IgD-negative memory B cell (primary cell): Measurements from ENCODE around the gene PKHD1. TPM values are rescaled to one million over a fixed set of nuclear protein-coding genes. Genes with fewer than 3 reads are reported as not detected.
"Not testable (repeated sequence)": the region's sequence is repeated elsewhere in the genome, so short reads cannot be mapped to it uniquely, and the experiment has no call there.

ENCODE experiments used
- H3K27ac Mint-ChIP-seq, 3 donors: one replicate each; pipeline ENCODE4 v1.8.0; 2020 to 2022; ENCODE audit warnings: mild to moderate bottlenecking in 3 of 3, mixed read lengths in 3 of 3, moderate library complexity in 1 of 3
- H3K27me3 Mint-ChIP-seq: one replicate; pipeline ENCODE4 v1.8.0; 2021; ENCODE audit warnings: mixed read lengths
- H3K36me3 Mint-ChIP-seq: one replicate; pipeline ENCODE4 v1.8.0; 2020; ENCODE audit warnings: mild to moderate bottlenecking, mixed read lengths
- H3K4me1 Mint-ChIP-seq, 3 donors: one replicate each; pipeline ENCODE4 v1.8.0; 2020 to 2022; ENCODE audit warnings: mixed read lengths in 3 of 3, mild to moderate bottlenecking in 1 of 3
- H3K4me3 Mint-ChIP-seq, 4 donors: one replicate each; pipeline ENCODE4 v1.8.0; 2020 to 2022; ENCODE audit warnings: mild to moderate bottlenecking in 4 of 4, mixed read lengths in 4 of 4, moderate library complexity in 3 of 4
- H3K9me3 Mint-ChIP-seq, 3 donors: one replicate each; pipeline ENCODE4 v1.8.0; 2020 to 2021; ENCODE audit warnings: mixed read lengths in 3 of 3, mild to moderate bottlenecking in 1 of 3
- polyA plus RNA-seq: library from polyadenylated mRNA; unstranded; fragments of 300-500 nt; fragmentation: Illumina TruSeq; gene quantifications from one replicate; pipeline ENCODE4 v1.2.3, GENCODE V29; 2021

PKHD1 gene
- polyA plus RNA-seq, 1 donor from 2014 or later, result not detected

DNA sequence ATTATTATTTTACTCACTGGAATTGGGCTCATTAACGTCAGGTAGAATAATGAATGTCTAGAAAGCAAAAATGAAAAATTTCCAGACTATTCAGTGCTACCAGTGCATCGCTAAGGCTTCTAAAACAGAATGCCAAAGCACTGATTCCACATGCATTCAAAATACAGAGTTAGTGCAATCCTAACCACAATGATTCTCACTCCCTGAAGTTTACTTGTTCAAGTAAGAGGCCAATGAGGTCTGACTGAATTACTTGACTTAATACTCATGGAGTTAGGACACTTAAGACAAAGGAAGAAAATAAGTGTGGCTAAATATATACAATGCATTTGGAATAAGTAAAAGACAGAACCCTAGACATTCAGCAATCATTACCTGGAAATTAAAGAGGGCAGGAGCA, 220.5 kb downstream of the PKHD1 start:
- H3K36me3 Mint-ChIP-seq, result no peaks in the 10 kb centered on the region
- H3K4me3 Mint-ChIP-seq, result no peak overlapping the region
- no peak overlapping the region for H3K27ac Mint-ChIP-seq
- H3K9me3 Mint-ChIP-seq, result no peaks in the 10 kb centered on the region
- no peaks in the 10 kb centered on the region for H3K4me1 Mint-ChIP-seq
- H3K27me3 Mint-ChIP-seq, result peaks cover 10% of the 10 kb centered on the region

DNA sequence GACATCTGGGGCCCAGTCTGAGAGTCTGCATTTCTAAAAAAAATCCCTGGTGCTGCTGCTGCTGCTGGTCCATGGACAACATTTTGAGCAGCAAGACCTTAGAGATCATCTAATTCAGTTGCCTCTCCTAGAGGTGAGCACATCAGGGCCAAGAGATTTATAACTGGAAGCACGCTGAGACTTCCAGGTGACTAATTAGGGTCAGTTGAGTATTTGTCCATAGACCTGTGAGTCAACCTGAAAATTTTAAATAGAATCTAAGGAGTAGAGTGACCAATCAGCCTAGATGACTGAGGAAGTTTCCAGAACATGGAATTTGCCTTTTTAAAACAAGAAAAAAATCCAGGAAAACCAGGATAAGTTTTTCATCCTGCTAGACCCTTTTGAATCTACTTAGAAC, 221.4 kb downstream of the PKHD1 start:
- Mint-ChIP-seq H3K4me1 (no peaks in the 10 kb centered on the region), H3K36me3 (no peaks in the 10 kb centered on the region), H3K27me3 (peaks cover 10% of the 10 kb centered on the region), H3K27ac (no peak overlapping the region), H3K4me3 (no peak overlapping the region), H3K9me3 (no peaks in the 10 kb centered on the region)

DNA sequence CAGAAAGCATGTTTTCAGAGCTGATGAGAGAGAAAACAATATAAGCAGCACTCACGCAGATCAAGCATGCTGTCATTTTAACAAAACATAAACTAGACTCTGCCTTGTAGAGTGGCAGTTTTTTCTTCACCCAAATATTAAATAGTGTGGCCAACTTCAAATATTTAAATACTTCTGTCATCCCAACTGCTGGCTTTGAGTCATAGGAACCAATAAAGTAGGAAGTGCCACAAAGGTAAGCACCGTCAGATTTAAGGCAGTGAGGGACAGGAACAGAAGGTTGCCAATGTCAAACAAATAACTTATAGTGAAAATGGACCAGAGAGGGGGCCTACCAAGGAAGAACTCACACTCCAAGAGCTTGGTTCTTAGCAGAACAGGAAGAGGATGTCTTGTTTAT, 222.2 kb downstream of the PKHD1 start:
- H3K4me1 Mint-ChIP-seq, result no peaks in the 10 kb centered on the region
- H3K9me3 Mint-ChIP-seq, result no peaks in the 10 kb centered on the region
- H3K27me3 Mint-ChIP-seq, result peaks cover 10% of the 10 kb centered on the region
- H3K4me3 Mint-ChIP-seq, result no peak overlapping the region
- H3K36me3 Mint-ChIP-seq, result no peaks in the 10 kb centered on the region
- H3K27ac Mint-ChIP-seq, result no peak overlapping the region

DNA sequence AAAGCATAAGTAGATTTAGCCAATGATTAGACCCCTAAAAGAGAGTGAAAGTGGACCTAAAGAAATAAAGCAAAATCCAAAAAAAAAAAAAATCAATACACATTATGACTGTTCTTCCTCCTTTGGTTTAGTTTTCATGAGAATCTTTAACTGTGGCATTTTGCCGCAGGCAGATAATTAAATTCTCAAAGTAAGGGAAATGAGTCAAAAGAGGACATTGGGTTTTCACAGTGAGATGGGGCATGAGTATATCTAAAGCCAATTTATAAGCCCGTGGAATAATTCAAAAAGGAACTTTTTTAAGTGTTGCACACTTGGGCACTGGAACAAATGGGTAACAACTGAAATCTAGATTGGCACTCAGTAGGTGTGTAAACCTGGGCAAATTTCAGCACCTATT, 230.3 kb downstream of the PKHD1 start:
- Mint-ChIP-seq H3K4me1 (peaks cover 0 to 3% (median 2%) of the 10 kb centered on the region in 3 donors), H3K27me3 (peaks cover 13% of the 10 kb centered on the region), H3K9me3 (no peaks in the 10 kb centered on the region), H3K27ac (no peak overlapping the region), H3K4me3 (no peak overlapping the region), H3K36me3 (no peaks in the 10 kb centered on the region)

DNA sequence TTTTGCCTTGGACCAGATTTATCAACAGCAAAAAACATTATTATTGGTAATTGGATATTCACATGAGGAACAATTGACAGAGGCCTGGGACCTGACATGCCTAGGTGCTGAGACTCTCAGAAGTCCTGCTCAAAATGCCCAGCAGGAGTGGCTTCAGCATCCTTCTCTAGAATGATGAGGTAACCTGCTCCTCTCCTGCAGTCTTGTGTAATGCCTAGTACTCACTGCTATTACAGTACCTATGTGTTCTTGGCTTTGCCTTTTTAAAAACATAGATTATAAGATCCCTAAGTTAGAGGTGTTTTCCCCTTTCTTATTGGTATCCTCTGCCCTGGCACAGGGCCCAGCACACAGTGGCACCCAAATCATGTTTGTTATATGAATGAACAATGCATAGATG, 230.9 kb downstream of the PKHD1 start:
- Mint-ChIP-seq H3K4me3 (no peak overlapping the region), H3K9me3 (no peaks in the 10 kb centered on the region), H3K27ac (no peak overlapping the region), H3K27me3 (peaks cover 13% of the 10 kb centered on the region), H3K36me3 (no peaks in the 10 kb centered on the region), H3K4me1 (peaks cover 0 to 3% (median 2%) of the 10 kb centered on the region in 3 donors)

- H3K36me3 Mint-ChIP-seq, result no peaks in the 10 kb centered on the region
- no peak overlapping the region for H3K4me3 Mint-ChIP-seq
- H3K27ac Mint-ChIP-seq, result no peak overlapping the region
- peaks cover 13% of the 10 kb centered on the region for H3K27me3 Mint-ChIP-seq
- peaks cover 0 to 3% (median 2%) of the 10 kb centered on the region in 3 donors for H3K4me1 Mint-ChIP-seq
- H3K9me3 Mint-ChIP-seq, result no peaks in the 10 kb centered on the region
These were observed 231.9 kb downstream of the PKHD1 start for GRCh38 chr6:51855310-51856082.

GRCh38 chr6:51854876-51855275, 232.5 kb downstream of the PKHD1 start:
- Mint-ChIP-seq H3K27ac (no peak overlapping the region), H3K27me3 (peaks cover 13% of the 10 kb centered on the region), H3K36me3 (no peaks in the 10 kb centered on the region), H3K4me1 (peaks cover 0 to 3% (median 2%) of the 10 kb centered on the region in 3 donors), H3K9me3 (peaks cover 0 to 2% (median under 1%) of the 10 kb centered on the region in 3 donors), H3K4me3 (no peak overlapping the region)

- peaks cover 13% of the 10 kb centered on the region for H3K27me3 Mint-ChIP-seq
- H3K4me3 Mint-ChIP-seq, result no peak overlapping the region
- peaks cover 0 to 3% (median 2%) of the 10 kb centered on the region in 3 donors for H3K4me1 Mint-ChIP-seq
- no peak overlapping the region for H3K27ac Mint-ChIP-seq
- peaks cover 0 to 4% (median 2%) of the 10 kb centered on the region in 3 donors for H3K9me3 Mint-ChIP-seq
- no peaks in the 10 kb centered on the region for H3K36me3 Mint-ChIP-seq
These were observed 233.1 kb downstream of the PKHD1 start for GRCh38 chr6:51854347-51854746.

- H3K36me3 Mint-ChIP-seq, H3K4me1 Mint-ChIP-seq, H3K4me3 Mint-ChIP-seq, H3K27me3 Mint-ChIP-seq, H3K27ac Mint-ChIP-seq, H3K9me3 Mint-ChIP-seq: not testable (repeated sequence)
These were observed 234.3 kb downstream of the PKHD1 start for GRCh38 chr6:51853109-51853508.

DNA sequence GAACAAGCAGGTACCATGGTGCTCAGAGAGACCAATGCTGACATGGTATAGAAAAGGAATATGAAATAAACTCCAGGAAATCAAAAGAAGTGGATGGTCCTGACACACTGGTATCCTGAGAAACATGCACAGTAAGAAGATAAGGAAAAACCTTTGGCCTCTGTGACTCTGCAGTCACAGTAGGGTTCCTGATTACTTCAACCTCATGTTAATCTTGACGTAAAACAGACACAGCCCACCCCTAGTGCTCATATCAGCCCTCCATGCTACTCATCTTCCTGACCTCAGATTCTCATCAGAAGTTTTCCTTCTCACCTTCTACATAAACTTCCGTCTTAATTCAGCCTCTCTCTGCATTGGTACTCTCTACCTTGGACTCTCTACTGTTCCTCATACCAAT, 240.9 kb downstream of the PKHD1 start:
- H3K27ac Mint-ChIP-seq, result no peak overlapping the region
- peaks cover 2 to 6% (median 5%) of the 10 kb centered on the region in 3 donors for H3K9me3 Mint-ChIP-seq
- H3K36me3 Mint-ChIP-seq, result no peaks in the 10 kb centered on the region
- peaks cover 3% of the 10 kb centered on the region for H3K27me3 Mint-ChIP-seq
- no peak overlapping the region for H3K4me3 Mint-ChIP-seq
- no peaks in the 10 kb centered on the region for H3K4me1 Mint-ChIP-seq

GRCh38 chr6:51844336-51844735, 243.1 kb downstream of the PKHD1 start:
- H3K4me1 Mint-ChIP-seq, result no peaks in the 10 kb centered on the region
- H3K9me3 Mint-ChIP-seq, result peaks cover 1 to 4% (median 2%) of the 10 kb centered on the region in 3 donors
- H3K27me3 Mint-ChIP-seq, result peaks cover 7% of the 10 kb centered on the region
- no peaks in the 10 kb centered on the region for H3K36me3 Mint-ChIP-seq
- H3K4me3 Mint-ChIP-seq, result no peak overlapping the region
- no peak overlapping the region for H3K27ac Mint-ChIP-seq

GRCh38 chr6:51843456-51844056, 243.9 kb downstream of the PKHD1 start:
- peaks cover 7% of the 10 kb centered on the region for H3K27me3 Mint-ChIP-seq
- peaks cover under 1 to 2% (median under 1%) of the 10 kb centered on the region in 3 donors for H3K9me3 Mint-ChIP-seq
- no peak overlapping the region for H3K4me3 Mint-ChIP-seq
- H3K36me3 Mint-ChIP-seq, result no peaks in the 10 kb centered on the region
- H3K4me1 Mint-ChIP-seq, result no peaks in the 10 kb centered on the region
- H3K27ac Mint-ChIP-seq, result no peak overlapping the region

- Mint-ChIP-seq H3K27me3 (peaks cover 7% of the 10 kb centered on the region), H3K9me3 (no peaks in the 10 kb centered on the region), H3K4me1 (no peaks in the 10 kb centered on the region), H3K4me3 (no peak overlapping the region), H3K36me3 (peaks cover 1% of the 10 kb centered on the region), H3K27ac (no peak overlapping the region)
These were observed 244.5 kb downstream of the PKHD1 start for GRCh38 chr6:51842804-51843378.

DNA sequence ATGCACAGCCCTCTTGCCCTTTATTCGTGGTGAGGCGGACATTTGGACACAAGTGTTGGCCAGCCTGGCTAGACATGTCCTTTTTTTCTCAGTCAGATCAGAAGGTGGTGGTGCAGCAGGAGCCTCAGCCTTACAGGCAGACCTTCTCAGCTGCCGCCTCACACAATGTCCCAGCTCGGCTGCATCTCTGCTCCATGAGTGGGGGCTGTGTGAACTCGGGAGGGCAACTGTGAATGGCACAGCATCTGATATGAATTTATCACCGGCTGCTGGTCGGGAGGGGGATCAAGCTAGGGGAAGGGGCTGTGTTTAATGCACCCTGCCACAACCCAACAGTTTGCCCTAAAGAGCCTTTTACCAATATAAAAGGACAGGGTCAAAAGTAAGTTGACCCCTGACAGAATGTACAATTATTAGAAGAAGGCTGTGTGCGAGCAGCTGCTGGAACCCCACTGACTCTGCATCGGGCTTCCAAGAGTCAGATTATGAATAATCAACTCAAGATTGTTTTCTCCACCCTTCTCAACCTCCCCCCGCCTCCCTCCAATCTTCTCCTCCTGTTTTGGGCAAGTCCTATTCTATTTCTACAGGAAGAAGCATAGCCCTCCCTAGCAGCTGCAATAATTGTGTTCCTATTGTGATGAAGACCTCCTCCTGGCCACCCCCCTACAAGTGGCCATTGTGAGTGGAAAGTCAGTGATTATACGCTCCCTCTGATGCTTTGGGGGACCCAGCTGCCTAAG, 245.2 kb downstream of the PKHD1 start:
- H3K9me3 Mint-ChIP-seq, result no peaks in the 10 kb centered on the region
- no peak overlapping the region for H3K27ac Mint-ChIP-seq
- peaks cover 2% of the 10 kb centered on the region for H3K36me3 Mint-ChIP-seq
- peaks cover 7% of the 10 kb centered on the region for H3K27me3 Mint-ChIP-seq
- H3K4me1 Mint-ChIP-seq, result no peaks in the 10 kb centered on the region
- no peak overlapping the region for H3K4me3 Mint-ChIP-seq

DNA sequence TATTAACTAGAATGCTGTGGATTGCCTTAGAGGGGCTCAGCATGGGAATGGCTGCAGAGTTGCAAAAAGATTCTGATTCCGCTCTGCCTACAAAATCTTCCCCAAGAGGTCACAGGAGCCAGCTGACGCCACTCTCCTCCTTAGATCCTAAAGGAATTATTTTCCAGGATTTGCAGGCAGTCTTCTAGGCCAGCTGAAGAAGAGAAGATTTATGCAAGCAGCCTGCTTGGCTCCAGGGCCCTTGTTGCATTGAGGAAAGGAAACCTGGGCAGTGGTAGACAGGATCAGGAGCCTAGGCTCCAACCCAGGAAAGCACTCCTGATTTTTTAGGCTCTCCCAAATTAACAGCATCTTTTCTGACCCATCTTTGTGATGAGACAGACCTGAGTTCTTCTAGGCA, 245.8 kb downstream of the PKHD1 start:
- Mint-ChIP-seq H3K36me3 (peaks cover 2% of the 10 kb centered on the region), H3K9me3 (no peaks in the 10 kb centered on the region), H3K27ac (no peak overlapping the region), H3K4me3 (no peak overlapping the region), H3K27me3 (peaks cover 7% of the 10 kb centered on the region), H3K4me1 (no peaks in the 10 kb centered on the region)
